GM21423 (cell line): ENCODE measurements around the gene JAG1.
A peak's percentile ranks its signal among the peaks of the same experiment; 100 is the strongest.
"Not testable (repeated sequence)": the region's sequence is repeated elsewhere in the genome, so short reads cannot be mapped to it uniquely, and the experiment has no call there.

Source experiments
- ATAC-seq: cut with Tn5 transposase; IDR thresholded peaks from one replicate; pipeline ENCODE4 v1.9.1; 2021; ENCODE audit warnings: mild to moderate bottlenecking, moderate library complexity; ENCODE audit not compliant: unreplicated experiment

Gene JAG1

DNA sequence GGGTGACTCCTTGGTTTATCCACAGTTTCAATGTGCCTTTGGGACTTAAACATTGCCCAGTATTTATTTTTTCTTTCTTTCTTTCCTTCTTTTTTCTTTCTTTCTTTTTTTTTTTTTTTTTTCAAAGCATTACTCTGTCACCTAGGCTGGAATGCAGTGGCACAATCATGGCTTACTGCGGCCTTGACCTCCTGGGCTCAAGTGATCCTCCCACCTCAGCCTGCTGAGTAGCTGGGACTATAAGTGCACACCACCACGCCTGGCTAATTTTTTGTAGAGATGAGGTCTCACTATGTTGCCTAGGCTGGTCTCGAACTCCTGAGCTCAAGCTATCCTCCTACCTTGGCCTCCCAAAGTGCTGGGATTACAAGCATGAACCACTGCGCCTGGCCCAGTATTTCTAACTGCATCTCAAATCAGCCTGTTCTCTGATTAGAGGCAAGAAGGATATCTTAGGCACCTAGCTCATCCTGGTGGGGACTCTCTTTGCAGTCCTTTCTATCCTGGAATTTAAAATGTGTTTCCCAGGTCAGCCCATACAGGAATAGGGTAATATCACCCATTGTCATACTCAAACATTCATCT lies 56.2 kb downstream of the JAG1 start:
- not testable (repeated sequence) for ATAC-seq

DNA sequence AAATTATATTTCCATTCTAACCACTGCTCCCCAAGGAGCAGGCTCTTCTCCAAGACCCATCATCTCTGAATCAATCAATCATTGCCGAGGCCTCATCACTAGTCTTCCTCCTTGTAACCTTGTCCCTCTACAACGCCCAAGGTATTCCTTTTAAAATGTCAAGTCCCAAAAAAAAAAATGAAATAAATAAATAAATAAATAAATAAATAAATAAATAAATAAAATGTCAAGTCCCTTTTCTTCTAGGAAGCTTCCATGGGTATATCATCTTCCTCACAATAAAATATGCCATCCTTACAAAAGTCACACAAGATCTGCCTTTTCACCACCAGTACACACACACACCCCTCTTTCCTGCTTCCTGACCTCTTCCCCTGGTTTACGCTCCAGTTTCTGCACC lies 57.6 kb downstream of the JAG1 start:
- no peak for ATAC-seq

DNA sequence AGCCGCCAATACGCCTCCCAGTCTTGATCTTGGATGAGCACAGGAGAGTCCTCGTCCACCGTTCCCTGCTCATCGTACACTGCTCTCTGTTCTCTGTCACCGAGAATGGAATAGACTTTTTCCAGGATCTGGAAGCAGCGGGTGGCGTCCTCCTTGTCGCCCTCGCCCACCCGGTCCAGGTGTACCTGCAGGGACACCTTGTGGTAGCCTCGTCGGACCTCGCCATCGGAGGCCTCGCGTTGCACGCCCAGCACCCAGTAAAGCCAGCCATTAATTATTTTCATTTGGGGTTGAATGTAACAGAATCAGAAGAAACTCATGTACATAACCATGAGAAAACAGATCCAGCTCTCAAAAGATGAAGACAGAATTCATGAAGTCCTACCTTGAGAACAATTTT lies 59.9 kb downstream of the JAG1 start:
- no peak for ATAC-seq

DNA sequence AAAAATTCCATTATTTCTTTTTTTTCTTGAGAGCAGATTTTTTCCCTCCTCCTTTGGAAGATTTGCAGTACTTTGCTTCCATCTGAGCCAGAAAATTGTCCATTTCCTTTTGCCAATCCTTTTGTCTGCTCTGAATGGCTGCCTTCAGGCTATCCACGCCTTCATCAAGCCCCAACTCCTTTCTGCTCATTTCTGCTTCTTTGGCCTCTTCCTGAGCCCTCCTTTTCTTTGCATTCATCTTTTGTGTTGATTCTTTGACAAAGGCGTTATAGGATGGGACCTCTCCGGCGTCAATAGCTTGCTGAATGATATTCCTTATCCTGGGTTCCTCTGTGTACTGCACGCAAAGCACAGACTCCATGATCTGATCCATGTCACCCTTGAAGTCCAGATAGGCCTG lies 60.4 kb downstream of the JAG1 start:
- not testable (repeated sequence) for ATAC-seq

DNA sequence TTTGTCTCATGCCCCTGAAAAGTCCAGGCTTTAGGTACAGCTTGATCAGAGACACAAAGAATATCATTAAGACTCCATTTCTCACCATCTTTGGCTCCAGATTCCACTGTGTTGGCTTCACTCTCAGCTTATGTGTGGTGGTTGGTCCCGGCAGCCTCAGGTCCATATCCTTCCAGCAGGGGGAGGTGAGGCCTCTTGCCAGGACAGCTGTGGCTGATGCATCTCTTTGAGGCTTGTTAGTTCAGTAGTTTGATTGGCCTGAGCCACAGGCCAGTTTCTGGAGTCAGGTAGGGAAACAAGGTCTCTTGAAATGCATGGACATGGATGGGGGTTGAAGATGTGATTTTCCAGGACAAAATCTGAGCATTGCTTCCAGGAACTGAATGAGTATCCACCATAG lies 62.4 kb downstream of the JAG1 start:
- ATAC-seq, result peak; percentile 61

DNA sequence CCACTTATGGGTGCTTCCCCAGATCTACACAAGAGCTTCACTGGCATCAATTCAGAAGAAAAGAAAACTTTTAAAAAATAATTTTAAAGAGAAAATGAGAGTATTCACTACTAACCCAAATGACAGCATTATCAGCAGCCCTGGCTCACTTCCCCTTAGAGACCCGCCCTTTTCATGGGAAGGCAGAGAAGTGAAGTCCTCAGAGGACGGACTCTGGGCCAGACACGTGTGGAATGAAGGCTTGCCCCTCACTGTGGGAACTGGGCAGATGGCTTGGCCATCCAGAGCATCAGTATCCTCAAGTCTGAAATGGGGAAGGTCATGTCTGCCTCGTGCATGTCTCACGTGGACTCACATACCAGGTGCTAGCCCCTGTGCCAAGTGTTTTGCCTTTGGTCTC lies 63.5 kb downstream of the JAG1 start:
- no peak for ATAC-seq

DNA sequence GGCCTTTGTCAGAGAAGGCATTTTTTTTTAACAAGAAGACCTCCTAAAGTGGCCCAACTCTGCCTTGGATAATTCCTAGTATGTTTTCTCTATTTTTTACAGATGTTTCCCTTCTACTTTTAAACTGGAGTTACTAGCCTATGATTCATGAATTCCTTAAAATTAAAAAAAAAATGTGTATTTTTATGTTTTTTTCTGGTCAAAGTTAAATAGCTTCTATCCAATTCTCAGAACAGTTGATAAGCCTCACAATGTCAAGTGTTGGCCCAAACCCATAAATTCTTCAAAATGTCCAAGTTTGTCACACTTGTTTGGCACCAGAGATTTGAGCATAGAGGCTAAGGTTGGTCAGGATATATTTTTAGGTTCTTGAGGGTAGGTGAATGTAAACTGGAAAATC lies 64.0 kb downstream of the JAG1 start:
- ATAC-seq, result no peak

DNA sequence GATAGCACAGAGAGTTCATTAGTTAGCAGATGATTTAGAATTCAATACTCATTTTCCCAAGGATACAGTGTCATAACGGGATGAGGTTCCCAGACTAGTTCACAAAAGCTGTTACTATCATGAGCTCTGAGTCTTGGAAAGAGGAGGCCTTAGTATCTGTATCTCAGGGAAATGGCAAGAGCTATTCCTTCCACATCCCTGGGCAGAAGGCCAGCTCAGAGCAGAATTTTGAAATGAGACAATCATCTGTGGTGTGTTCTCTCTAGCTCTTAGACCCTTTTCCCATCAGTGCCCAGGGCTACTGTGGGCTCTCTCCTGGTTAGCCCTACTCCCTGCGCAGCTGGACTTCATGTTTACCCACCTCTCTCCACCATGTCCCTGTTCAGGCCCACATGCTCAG lies 64.5 kb downstream of the JAG1 start:
- ATAC-seq, result no peak

DNA sequence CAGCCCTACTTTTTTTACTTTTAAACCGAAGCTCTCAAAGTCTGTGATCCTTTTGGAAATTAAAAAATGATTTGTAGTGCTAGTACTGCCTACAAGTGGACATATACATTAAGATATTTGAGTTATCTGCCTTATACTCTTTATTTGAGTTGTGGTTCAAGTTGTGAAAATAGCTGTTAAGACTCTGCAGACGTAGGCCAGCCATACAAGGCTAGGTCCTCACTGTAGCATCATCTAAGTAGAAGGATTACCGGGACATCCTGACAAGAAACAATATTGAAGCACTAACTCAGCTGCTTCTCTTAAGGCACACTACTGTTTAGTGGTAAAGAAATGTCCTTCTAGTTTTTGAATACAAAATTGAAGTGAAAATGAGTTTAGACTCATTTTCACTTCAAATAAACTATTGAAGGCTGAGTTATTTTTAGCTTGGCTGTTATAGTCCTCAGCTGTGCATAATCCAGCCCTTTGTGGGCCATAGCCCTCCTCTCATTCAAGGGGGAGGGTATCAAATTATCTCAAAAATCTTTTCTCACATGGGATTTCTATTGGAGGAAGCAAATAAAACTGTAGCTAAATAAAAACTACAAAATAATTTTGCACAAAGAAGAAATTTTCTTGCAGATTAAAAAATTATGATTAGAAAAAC lies 68.1 kb downstream of the JAG1 start:
- ATAC-seq, result no peak

DNA sequence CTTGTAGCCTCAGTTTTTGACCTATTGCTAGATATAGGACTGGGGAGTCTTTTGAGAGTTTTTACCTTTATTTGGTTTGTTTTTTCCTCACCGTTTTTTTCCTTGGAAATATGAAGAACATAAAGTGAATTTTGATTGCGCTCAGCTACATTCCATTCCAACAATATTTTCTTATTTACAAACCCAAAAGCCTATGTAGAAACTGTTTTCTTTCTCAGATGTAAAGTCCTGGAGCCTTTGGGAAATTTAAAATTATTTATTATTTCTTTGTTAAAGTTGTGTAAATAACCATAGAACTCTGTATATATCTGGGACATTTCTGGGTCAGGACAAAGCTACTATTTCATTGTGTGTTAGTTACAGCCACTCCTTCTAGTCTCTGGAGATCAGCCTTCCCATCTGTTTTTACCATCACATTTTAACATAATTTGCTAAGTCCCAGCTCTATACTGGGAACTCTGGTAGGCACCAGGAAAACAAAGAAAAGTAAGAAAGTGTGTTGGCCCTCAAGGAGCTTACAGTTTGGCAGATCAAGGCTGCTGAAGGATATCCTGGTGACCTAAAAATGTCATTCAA lies 68.8 kb downstream of the JAG1 start:
- ATAC-seq, result no peak

DNA sequence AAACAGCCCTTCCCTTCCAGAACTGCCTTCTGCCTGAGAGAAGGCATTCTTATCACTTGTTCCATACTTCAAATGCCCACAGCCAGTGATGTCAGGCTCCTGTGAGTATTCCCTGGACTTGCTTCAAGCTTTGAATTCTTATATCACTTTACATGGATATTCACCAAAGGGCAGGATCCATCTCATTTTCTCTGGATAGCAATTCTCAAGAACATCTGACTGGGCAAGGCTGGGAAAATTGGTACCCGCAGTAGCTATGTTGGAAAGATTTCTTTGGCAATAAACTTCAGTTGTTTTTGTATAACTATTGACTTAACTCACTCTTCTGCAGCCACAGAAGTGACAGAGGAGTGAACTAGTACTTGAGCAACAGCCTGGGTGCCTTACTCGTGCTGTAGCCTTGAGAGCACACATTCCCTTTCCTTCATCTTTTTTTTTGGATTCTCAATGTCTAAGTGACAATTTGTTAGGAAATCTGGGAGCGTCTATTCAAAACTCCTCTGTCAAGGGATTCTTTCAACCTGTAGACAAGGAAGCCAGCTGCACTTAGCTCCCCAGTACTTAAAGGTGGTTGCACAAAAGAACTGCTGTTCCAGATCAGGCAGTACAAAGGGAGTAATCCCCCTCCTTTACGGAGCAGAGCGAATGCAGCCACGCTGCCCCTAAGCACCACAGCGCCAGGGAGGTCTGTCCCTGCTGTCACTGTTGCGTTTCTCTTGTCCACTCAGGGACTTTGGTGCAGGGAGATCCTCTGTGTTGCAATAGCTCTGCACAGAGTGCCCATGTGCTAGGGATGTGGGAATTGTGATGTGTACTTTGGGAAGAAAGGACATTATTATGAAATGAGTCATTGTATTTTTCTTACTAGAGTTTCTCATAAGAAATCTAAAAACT lies 69.6 kb downstream of the JAG1 start:
- ATAC-seq, result no peak

DNA sequence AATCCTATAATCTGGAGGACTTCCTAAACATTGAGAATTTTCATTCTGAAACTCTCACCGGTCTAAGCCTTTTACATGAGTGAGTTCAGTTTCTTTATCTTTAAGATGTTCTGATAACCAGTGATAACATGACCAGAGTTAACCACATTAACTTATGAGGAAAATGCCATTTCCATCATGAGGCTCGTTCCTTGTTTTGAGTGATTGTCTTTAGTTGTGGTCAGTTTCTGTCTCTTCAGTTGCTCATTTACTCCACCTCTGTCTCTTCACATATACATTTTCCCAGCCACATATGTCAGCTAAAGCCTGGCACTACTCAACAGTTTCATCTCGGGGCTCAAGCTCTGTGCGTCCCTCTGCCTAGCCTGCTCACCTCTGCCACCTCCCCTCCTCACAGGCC lies 70.4 kb downstream of the JAG1 start:
- ATAC-seq, result no peak

DNA sequence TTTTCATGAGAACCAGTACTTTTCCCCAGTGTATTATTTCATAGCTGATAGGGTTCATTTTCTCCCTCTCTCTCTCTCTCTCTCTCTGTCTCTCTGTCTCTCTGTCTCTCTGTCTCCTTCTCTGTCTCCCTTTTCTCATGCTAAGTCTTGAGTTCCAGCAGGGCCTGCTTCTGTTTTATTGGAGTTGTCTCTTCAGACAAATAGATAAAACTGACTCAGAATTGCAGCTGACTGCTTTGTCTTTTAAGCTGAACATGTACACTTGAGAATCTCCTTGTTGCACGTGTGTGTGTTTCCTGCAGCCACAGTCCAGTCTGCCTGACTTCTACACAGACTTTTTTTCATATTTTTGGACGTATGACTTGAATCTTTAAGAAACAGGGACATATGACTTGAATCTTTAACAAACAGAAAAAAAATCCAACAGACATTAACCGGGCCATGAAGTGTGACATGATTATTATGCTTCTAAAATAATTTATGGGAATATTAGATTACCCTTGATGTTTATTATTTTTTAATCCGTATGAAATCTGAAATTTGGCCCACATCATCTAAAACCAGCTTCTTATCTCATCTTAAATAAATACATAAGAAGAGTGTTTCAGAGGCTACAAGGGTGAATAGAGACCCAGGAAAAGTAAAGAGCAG lies 71.5 kb downstream of the JAG1 start:
- no peak for ATAC-seq

DNA sequence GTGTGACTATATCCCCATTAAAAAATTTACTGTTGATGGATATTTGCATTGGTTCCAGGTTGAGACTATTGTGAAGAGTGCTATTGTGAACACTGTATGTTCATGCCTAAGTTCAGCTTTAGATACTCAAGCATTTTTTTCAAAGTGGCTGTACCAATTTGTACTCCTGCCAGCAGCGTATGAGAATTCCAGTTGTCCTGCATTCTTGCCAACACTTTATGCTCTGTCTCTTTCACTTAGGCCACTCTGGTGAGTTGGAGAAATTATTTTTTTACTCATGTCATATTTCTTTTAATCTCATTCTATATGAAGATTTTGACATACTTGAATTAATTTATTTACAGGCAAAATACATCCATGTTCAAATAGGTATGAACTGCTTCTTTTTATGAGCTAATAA lies 76.2 kb downstream of the JAG1 start:
- no peak for ATAC-seq

DNA sequence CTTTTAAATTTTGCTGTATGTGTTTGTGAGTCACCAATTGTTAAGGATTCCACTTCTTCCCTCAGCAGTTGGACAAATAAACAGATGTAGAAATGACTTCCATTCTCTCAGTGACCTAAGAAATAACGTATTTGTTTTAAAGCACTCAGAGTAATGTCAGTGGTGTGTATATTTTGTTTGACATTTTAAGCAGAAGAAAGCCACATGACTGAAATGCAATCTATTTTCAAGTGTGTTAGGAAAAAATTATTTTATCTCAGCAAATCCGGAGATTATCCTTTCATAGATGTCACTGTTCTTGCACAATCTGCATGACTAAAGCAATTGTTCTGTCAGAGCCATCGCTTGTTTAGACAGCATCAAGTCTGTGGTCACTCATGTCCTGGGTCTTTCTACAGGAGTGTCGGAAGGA lies 77.1 kb downstream of the JAG1 start:
- ATAC-seq, result no peak

DNA sequence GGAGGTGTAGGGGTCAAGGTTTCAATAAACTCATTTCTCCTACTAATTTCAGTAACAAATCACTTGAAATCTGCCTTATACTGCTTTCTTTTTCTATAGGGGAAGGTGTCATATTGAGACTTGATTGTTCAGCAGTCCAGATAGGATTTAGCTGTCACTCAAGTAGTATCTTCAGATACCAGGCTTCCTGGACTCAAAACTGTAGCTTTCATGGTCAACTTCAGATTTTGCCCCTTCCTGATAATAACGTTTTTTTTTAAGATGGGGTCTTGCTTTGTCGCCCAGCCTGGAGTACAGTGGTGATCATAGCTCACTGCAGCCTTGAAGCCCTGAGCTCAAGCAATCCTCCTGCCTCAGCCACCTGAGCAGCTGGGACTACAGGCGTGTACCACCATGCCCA lies 77.8 kb downstream of the JAG1 start:
- no peak for ATAC-seq

DNA sequence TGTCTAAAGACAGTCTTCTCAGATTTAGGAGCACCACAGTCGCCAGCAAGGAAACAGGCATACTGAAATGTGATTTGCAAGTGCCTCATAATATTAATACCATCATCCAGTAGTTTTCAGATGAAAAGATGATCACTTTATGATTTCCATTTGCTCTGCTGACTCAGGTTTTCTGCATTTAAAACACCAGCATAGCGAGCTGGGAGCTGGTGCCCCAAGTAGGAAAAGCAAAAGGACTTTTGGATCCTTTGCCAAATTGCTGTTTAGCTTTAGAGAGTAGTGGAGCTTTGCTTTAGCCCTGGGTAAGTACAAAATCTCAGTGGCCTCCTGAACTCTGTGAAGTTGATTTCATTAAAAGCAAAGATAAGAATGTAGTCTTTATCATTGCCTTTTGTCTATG lies 78.5 kb downstream of the JAG1 start:
- ATAC-seq, result no peak

DNA sequence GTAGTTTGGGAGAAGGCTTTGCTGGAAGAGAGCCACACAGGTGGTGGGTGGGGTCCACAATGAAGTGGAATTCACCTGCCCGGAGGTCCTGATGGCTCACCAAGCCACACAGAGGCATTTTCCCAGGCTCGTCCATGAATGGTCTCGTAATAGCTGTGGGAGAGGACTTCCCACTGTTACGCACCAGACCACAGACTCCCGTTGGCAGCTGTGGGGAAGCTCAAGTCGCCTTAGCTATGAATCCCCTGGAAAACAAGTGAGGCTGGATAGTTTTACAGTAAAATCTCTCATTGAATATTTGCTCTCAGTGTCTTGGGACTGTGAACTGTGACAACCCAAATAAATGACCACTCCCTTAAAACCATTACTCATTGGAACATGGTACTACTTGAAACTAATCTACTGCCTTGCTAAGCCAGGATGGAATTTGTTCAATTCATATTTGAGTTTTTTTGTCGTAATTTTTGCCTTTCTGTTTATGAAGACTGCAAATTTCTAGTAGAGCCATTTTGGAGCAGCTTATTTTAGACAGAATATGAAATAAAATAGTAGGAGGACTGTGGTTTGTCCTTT lies 79.4 kb downstream of the JAG1 start:
- ATAC-seq, result no peak

DNA sequence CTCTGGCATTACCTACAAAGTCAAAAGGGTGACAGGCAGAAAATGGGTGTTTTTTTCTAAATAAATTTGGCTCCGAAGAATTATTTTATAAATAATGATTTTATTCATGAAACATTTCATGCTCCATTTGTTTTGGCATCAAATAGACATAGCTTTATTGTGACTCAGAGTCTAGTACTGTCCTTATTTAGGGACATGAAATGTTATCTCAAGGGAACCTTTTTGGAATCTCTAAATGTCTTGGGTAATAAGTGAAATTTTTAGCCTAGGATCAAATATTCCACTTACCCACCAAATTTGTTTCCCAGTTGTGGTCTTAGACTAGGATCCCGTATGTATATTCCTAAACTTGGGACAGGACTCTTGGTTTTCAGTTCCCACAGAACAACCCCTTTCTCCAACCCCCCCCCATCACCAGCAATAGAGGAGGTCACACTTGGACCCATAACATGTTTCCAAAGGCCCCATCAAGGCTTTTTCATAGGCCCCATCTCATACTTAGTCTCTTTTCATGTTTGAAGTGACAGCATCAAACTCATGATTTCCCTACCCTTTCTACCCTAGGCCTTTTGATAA lies 81.8 kb downstream of the JAG1 start:
- ATAC-seq, result no peak

DNA sequence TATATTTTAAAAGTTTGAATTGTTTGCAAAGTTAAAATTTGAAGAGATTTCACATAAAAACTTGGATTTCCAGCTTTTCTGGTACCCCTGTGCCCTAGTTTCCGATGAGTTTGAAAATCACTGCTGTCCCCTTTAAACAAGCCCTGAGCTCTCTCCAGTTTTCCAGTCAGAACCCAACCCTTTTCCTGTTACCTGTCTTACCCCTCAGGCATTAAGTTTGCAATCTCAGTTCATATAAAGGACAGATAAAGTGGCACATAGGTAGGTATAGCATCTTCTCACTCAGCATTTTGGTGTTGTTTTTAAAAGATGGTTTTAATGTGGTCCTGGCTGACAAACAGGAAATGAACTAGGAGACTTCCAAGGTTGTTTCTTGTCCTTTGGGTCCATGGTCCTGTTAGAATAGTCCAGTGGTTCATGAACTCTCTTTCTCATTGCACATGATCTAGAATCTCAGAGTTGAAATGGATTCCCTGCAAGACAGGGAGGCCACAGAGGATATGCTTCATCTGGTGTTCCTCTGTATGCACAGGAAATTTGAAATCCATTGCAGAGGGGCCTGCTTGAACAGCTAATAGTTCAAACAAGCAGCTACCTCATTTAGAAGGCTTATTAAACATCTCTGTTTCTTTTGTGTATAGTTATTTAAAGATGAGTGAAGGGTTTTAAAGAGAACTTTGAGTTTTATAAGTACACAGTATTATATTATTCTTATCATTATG lies 82.7 kb downstream of the JAG1 start:
- ATAC-seq, result no peak
